ENCODE results near the gene BDP1. TPM values are rescaled to one million over a fixed set of nuclear protein-coding genes. Genes with fewer than 3 reads are reported as not detected.

Gene BDP1
- total and polyA plus RNA-seq, 2 of the 4 experiments (the other 2 are of a cell fraction): 5.8 to 14.0 TPM

- Histone ChIP-seq H3K36me3 (ENCODE audit: control insufficient read depth, insufficient read depth, low read length) (no peaks in the 10 kb centered on the region), H2AK5ac (ENCODE audit: low read depth, low read length) (no peak overlapping the region), H3K79me1 (ENCODE audit: low read depth in 1 of 2, low read length in 2 of 2) (peaks cover 11 to 16% of the 10 kb centered on the region in 2 experiments; a peak in 3 of 4 replicates), H3K27me3 (ENCODE audit: control insufficient read depth, insufficient read depth, low read length) (no peaks in the 10 kb centered on the region), H3K23ac (ENCODE audit: low read depth, low read length) (no peak overlapping the region), H3K9ac (ENCODE audit: low read depth, low read length) (no peak overlapping the region), H3K14ac (replicated peaks; ENCODE audit: low read depth, low read length) (no peak overlapping the region), H3K18ac (ENCODE audit: low read depth, low read length) (no peak overlapping the region), H4K91ac (ENCODE audit: insufficient read depth, low read depth, low read length) (no peak overlapping the region), H3K9me3 (ENCODE audit: control insufficient read depth, insufficient read depth, low read length) (no peaks in the 10 kb centered on the region), H4K8ac (ENCODE audit: low read depth in 2 of 2, low read length in 2 of 2) (no peak overlapping the region), H2BK15ac (ENCODE audit: low read depth, low read length) (no peak overlapping the region), H3K4ac (ENCODE audit: low read depth, low read length) (no peak overlapping the region), H2AK9ac (replicated peaks; ENCODE audit: low read depth, low read length, poor library complexity) (no peak overlapping the region), H3K27ac (ENCODE audit: insufficient read depth, low read length) (no peak overlapping the region), H3K4me1 (ENCODE audit: control insufficient read depth, insufficient read depth, low read length) (peaks cover 2% of the 10 kb centered on the region; the same call in 1 of the 2 replicates), H4K5ac (ENCODE audit: low read depth, low read length) (no peak overlapping the region), H3K4me2 (ENCODE audit: low read depth, low read length) (no peak overlapping the region), H2AFZ (replicated peaks; ENCODE audit: low read length, poor library complexity) (no peak overlapping the region), H2BK5ac (ENCODE audit: low read depth, low read length, poor library complexity, severe bottlenecking) (no peak overlapping the region), H3K4me3 (ENCODE audit: insufficient read depth, low read depth, low read length) (no peak overlapping the region), H3K56ac (ENCODE audit: extremely low read depth, insufficient read depth, low read length) (no peak overlapping the region), H4K20me1 (ENCODE audit: insufficient read depth, low read length) (no peaks in the 10 kb centered on the region), H2BK20ac (ENCODE audit: low read depth, low read length) (no peak overlapping the region), H3K9me1 (ENCODE audit: insufficient read depth, low read length) (no peaks in the 10 kb centered on the region; the same call in 1 of the 2 replicates), H2BK120ac (ENCODE audit: low read depth, low read length) (no peak overlapping the region)
- POLR2A ChIA-PET (ENCODE audit: unreplicated experiment): no interaction called here
- in situ Hi-C loops (cut with MboI; ENCODE audit: low sequenced_read_pairs): loop anchor here (25.0 kb wide), 1 partner anchor 724 kb away; the partner anchor contains the start of genes MRPS27 and PTCD2
- dilution Hi-C loops (cut with HindIII; ENCODE audit: low sequenced_read_pairs, unreplicated experiment): no loop called here
- CTCF ChIA-PET: no interaction called here
- intact Hi-C loops (cut with micrococcal nuclease): loop anchor here (5.0 kb wide), 1 partner anchor 719 kb away; no protein-coding TSS in a partner anchor
- no peak for TF ChIP-seq POLR2A (IDR thresholded peaks at IDR 0.05; ENCODE audit: low read depth, low read length)
- no peak for TF ChIP-seq RCOR1 (IDR thresholded peaks at IDR 0.05; ENCODE audit: insufficient replicate concordance, low read length)
- no peak for TF ChIP-seq CEBPB (IDR thresholded peaks at IDR 0.05; ENCODE audit: low read depth, low read length)
- TF ChIP-seq USF2 (IDR thresholded peaks at IDR 0.05; ENCODE audit: low read depth, low read length): no peak
- BruUV-seq (replicated peaks): no TSS peak
- ATAC-seq (ENCODE audit: low read depth): no peak
- WGBS, 2 experiments (ENCODE audit: extremely low coverage in 2 of 2, insufficient read length in 1 of 2): 100% methylated on average over 1 of the region's 2 CpGs; no CpG with 5 or more reads in 1 of the 2 experiments
- no peak for DNase-seq
These were observed 133.1 kb downstream of the BDP1 start for GRCh38 chr5:71588533-71588885.

Measured in IMR-90 (cell line).